Neural progenitor cell (in vitro differentiated cells): ENCODE data around the gene SRPK1. TPM values are rescaled to one million over a fixed set of nuclear protein-coding genes. Genes with fewer than 3 reads are reported as not detected.
"Not testable (repeated sequence)": the region's sequence is repeated elsewhere in the genome, so short reads cannot be mapped to it uniquely, and the experiment has no call there.

ENCODE experiments used
- DNase-seq: peaks from one replicate; pipeline ENCODE4 v3.0.0-alpha.2; 2016; ENCODE audit warnings: low spot score
- H2AFZ ChIP-seq: fragments of 200-600 bp; sonication (generic); replicated peaks from 2 replicates; pipeline ENCODE4 v1.6.1; 2016; ENCODE audit warnings: antibody characterized with exemption
- H3F3A ChIP-seq: fragments of 200-600 bp; sonication (generic); 2 replicates; pipeline ENCODE4 v1.6.1; 2016; ENCODE audit warnings: antibody characterized with exemption, low read depth
- H3K27ac ChIP-seq: fragments of 200-600 bp; sonication (generic); 2 replicates; pipeline ENCODE4 v1.5.1; 2016; ENCODE audit warnings: mild to moderate bottlenecking
- H3K27me3 ChIP-seq: fragments of 200-600 bp; sonication (generic); 2 replicates; pipeline ENCODE4 v1.6.1; 2016; ENCODE audit warnings: mild to moderate bottlenecking, moderate library complexity
- H3K36me3 ChIP-seq: fragments of 200-600 bp; sonication (generic); 2 replicates; pipeline ENCODE4 v1.5.1; 2016
- H3K4me1 ChIP-seq: fragments of 200-600 bp; sonication (generic); 2 replicates; pipeline ENCODE4 v1.6.1; 2016; ENCODE audit warnings: mixed run types
- H3K4me2 ChIP-seq: fragments of 200-600 bp; sonication (generic); 2 replicates; pipeline ENCODE4 v1.6.1; 2016
- H3K4me3 ChIP-seq: fragments of 200-600 bp; sonication (generic); 2 replicates; pipeline ENCODE4 v1.5.1; 2016
- H3K79me2 ChIP-seq: fragments of 200-600 bp; sonication (generic); 2 replicates; pipeline ENCODE4 v1.6.1; 2016; ENCODE audit warnings: low read depth
- H3K9ac ChIP-seq: fragments of 200-600 bp; sonication (generic); 2 replicates; pipeline ENCODE4 v1.6.1; 2016
- H3K9me3 ChIP-seq: fragments of 200-600 bp; sonication (generic); 2 replicates; pipeline ENCODE4 v1.5.1; 2016; ENCODE audit warnings: low read depth
- H4K20me1 ChIP-seq: fragments of 200-600 bp; sonication (generic); 2 replicates; pipeline ENCODE4 v1.6.1; 2016; ENCODE audit warnings: low read depth
- H3K27ac Mint-ChIP-seq: 3 replicates; pipeline ENCODE4 v1.8.0; 2021; ENCODE audit warnings: mixed read lengths
- H3K27me3 Mint-ChIP-seq: 2 replicates; pipeline ENCODE4 v1.8.0; 2022; ENCODE audit warnings: low read depth, mild to moderate bottlenecking, inconsistent platforms, moderate library complexity, mixed read lengths; ENCODE audit not compliant: insufficient read depth
- H3K36me3 Mint-ChIP-seq: 3 replicates; pipeline ENCODE4 v1.8.0; 2021; ENCODE audit warnings: mixed read lengths
- H3K4me1 Mint-ChIP-seq: 3 replicates; pipeline ENCODE4 v1.8.0; 2021; ENCODE audit warnings: mixed read lengths
- H3K4me3 Mint-ChIP-seq: 3 replicates; pipeline ENCODE4 v1.8.0; 2021; ENCODE audit warnings: mild to moderate bottlenecking, moderate library complexity, mixed read lengths
- H3K9me3 Mint-ChIP-seq: 3 replicates; pipeline ENCODE4 v1.8.0; 2020; ENCODE audit warnings: mixed read lengths
- EZH2 ChIP-seq: fragments of 200-600 bp; sonication (generic); IDR thresholded peaks from 2 replicates; pipeline ENCODE4 v1.6.1; 2017; ENCODE audit warnings: antibody characterized with exemption, mild to moderate bottlenecking, moderate library complexity
- EZH2phosphoT487 ChIP-seq: fragments of 200-600 bp; sonication (generic); IDR thresholded peaks from 2 replicates; pipeline ENCODE4 v1.6.1; 2017; ENCODE audit warnings: antibody characterized with exemption
- total RNA-seq: library from RNA; depleted of rRNA; stranded (reverse); fragments of >200 nt; gene quantifications from 2 replicates; pipeline ENCODE4 v1.2.3, GENCODE V29; 2015; ENCODE audit warnings: low replicate concordance
- TF ChIP-seq, protein P1 (sequence below): fragments of 200-600 bp; sonication (generic); IDR thresholded peaks from 2 replicates; pipeline ENCODE4 v1.5.1; 2017; ENCODE audit warnings: antibody characterized with exemption, mild to moderate bottlenecking

The SRPK1 gene
- total RNA-seq, 1 donor from 2014 or later: 181 TPM

DNA sequence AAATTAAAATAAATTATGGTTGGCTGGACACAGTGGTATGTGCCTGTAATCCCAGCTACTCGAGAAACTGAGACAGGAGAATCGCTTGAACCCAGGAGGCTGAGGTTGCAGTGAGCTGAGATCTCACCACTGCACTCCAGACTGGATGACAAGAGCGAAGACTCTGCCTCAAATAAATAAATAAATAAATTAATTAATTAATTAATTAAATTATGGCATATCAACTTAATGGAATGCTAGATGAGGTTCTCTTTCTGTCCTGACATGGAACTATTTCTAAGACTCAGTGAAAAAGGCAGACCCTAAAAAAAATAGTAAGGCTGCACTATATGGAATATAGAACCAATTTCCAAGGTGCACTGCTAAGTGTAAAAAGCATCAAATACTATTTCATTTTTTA, 4.8 kb downstream of the SRPK1 start:
- no peaks in the 10 kb centered on the region for H3K27me3 ChIP-seq
- H3K36me3 ChIP-seq: peaks cover 17% of the 10 kb centered on the region
- peaks cover 6% of the 10 kb centered on the region for H3K9me3 ChIP-seq
- Mint-ChIP-seq H3K27ac (no peak overlapping the region), H3K4me1 (peaks cover 24% of the 10 kb centered on the region), H3K27me3 (no peaks in the 10 kb centered on the region), H3K36me3 (peaks cover 41% of the 10 kb centered on the region), H3K9me3 (peaks cover 20% of the 10 kb centered on the region), H3K4me3 (no peak overlapping the region)
- no peak overlapping the region for H3K9ac ChIP-seq
- TF ChIP-seq, protein P1, sequence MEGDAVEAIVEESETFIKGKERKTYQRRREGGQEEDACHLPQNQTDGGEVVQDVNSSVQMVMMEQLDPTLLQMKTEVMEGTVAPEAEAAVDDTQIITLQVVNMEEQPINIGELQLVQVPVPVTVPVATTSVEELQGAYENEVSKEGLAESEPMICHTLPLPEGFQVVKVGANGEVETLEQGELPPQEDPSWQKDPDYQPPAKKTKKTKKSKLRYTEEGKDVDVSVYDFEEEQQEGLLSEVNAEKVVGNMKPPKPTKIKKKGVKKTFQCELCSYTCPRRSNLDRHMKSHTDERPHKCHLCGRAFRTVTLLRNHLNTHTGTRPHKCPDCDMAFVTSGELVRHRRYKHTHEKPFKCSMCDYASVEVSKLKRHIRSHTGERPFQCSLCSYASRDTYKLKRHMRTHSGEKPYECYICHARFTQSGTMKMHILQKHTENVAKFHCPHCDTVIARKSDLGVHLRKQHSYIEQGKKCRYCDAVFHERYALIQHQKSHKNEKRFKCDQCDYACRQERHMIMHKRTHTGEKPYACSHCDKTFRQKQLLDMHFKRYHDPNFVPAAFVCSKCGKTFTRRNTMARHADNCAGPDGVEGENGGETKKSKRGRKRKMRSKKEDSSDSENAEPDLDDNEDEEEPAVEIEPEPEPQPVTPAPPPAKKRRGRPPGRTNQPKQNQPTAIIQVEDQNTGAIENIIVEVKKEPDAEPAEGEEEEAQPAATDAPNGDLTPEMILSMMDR: no peak
- TF ChIP-seq EZH2phosphoT487 (no peak), EZH2 (no peak)
- H3K79me2 ChIP-seq: peaks cover 94% of the 10 kb centered on the region
- DNase-seq: no peak
- no peak overlapping the region for H3K27ac ChIP-seq
- H4K20me1 ChIP-seq: peaks cover 42% of the 10 kb centered on the region
- no peak overlapping the region for H2AFZ ChIP-seq
- peaks cover 8% of the 10 kb centered on the region for H3F3A ChIP-seq
- H3K4me1 ChIP-seq: peaks cover 27% of the 10 kb centered on the region
- no peak overlapping the region for H3K4me3 ChIP-seq
- H3K4me2 ChIP-seq: no peak overlapping the region

DNA sequence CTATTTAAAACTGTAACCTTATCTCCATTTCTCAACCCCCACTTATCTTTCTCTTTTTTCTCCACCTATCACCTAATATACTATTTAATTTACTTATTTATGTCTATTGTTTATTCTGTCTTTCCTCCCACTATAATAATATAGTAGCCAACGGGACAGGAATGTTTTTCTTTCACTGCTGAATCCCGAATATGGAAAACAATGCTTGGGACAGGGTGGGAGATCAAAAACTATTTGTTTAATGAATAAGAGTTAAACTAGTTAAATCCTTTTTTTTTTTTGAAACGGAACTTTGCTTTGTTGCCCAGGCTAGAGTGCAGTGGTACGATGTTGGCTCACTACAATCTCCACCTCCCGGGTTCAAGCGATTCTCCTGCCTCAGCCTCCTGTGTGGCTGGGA, 6.4 kb downstream of the SRPK1 start:
- Histone ChIP-seq H3K79me2 (peaks cover 100% of the 10 kb centered on the region), H3K4me2 (no peak overlapping the region), H3K27me3 (no peaks in the 10 kb centered on the region), H2AFZ (no peak overlapping the region), H3K4me3 (no peak overlapping the region), H3K9me3 (peaks cover 14% of the 10 kb centered on the region), H3F3A (peaks cover 8% of the 10 kb centered on the region), H3K9ac (no peak overlapping the region), H3K36me3 (peaks cover 31% of the 10 kb centered on the region), H3K27ac (no peak overlapping the region), H3K4me1 (peaks cover 24% of the 10 kb centered on the region), H4K20me1 (peaks cover 34% of the 10 kb centered on the region)
- peaks cover 54% of the 10 kb centered on the region for H3K36me3 Mint-ChIP-seq
- H3K4me3 Mint-ChIP-seq: no peak overlapping the region
- TF ChIP-seq, protein P1: no peak
- TF ChIP-seq EZH2phosphoT487 (no peak), EZH2 (no peak)
- DNase-seq: no peak
- H3K9me3 Mint-ChIP-seq: peaks cover 35% of the 10 kb centered on the region
- H3K4me1 Mint-ChIP-seq: peaks cover 20% of the 10 kb centered on the region
- H3K27me3 Mint-ChIP-seq: no peaks in the 10 kb centered on the region
- H3K27ac Mint-ChIP-seq: no peak overlapping the region

DNA sequence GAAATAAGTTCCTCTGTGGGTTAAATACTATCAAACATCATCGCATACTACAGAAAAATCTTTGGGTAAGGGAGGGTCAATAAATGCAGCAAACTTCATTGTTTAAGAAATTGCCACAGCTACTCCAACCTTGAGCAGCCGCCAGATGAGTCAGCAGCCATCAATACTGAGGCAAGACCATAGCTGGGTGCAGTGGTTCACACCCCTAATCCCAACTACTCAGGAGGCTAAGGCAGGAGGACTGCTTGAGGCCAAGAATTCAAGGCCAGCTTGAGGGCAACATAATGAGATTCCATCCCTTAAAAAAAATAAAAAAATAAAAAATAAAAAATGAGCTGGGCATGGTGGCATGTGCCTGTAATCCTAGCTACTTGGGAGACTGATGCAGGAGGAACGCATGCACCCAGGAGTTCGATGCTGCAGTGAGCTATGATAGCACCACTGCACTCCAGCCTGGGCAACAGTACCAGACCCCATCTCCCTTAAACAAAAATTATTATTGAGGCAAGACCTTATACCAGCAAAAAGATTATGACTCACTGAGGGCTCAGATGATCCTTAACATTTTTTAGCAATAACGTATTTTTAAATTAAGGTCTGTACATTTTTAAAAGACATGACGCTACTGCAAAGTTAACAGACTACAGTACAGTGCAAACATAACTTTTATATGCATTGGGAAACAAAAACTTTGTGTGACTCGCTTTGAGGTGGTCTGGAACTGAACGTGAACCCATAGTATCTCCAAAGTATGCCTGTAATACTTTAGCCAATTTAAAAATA, 8.8 kb downstream of the SRPK1 start:
- H3K4me2 ChIP-seq: no peak overlapping the region
- Mint-ChIP-seq H3K9me3 (peaks cover 56% of the 10 kb centered on the region), H3K27ac (no peak overlapping the region), H3K36me3 (peaks cover 73% of the 10 kb centered on the region), H3K27me3 (peaks cover 5% of the 10 kb centered on the region), H3K4me3 (no peak overlapping the region), H3K4me1 (peaks cover 1% of the 10 kb centered on the region)
- H3K4me1 ChIP-seq: no peaks in the 10 kb centered on the region
- H4K20me1 ChIP-seq: peaks cover 9% of the 10 kb centered on the region
- H3K27ac ChIP-seq: no peak overlapping the region
- peaks cover 100% of the 10 kb centered on the region for H3K79me2 ChIP-seq
- H3K27me3 ChIP-seq: no peaks in the 10 kb centered on the region
- H3K9ac ChIP-seq: no peak overlapping the region
- H3K4me3 ChIP-seq: no peak overlapping the region
- peaks cover 4% of the 10 kb centered on the region for H3F3A ChIP-seq
- H3K9me3 ChIP-seq: peaks cover 24% of the 10 kb centered on the region
- H2AFZ ChIP-seq: no peak overlapping the region
- TF ChIP-seq, protein P1: no peak
- TF ChIP-seq EZH2phosphoT487: no peak
- DNase-seq: no peak
- H3K36me3 ChIP-seq: peaks cover 37% of the 10 kb centered on the region

DNA sequence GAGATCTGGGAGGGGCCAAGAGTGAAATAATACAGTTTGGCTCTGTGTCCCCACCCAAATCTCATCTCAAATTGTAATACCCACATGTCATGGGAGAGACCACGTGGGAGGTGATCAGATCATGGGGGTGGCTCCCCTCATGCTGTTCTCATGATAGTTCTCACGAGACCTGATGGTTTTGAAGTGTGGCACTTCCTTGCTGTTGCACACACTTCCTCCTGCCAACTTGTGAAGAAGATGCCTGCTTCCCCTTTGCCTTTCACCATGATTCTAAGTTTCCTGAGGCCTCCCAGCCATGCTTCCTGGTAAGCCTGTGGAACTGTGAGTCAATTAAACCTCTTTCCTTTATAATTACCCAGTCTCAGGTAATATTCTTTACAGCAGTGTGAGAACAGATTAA, 11.3 kb downstream of the SRPK1 start:
- H3K9me3 Mint-ChIP-seq: peaks cover 59% of the 10 kb centered on the region
- H3K27me3 ChIP-seq, H3K27me3 Mint-ChIP-seq, H3K4me3 Mint-ChIP-seq, DNase-seq, H3K4me1 ChIP-seq, H3K9ac ChIP-seq, H3K27ac Mint-ChIP-seq, H3K4me3 ChIP-seq, H2AFZ ChIP-seq, H3K4me2 ChIP-seq, H3K27ac ChIP-seq, H3F3A ChIP-seq, H3K4me1 Mint-ChIP-seq: not testable (repeated sequence)
- peaks cover 15% of the 10 kb centered on the region for H4K20me1 ChIP-seq
- H3K79me2 ChIP-seq: peaks cover 100% of the 10 kb centered on the region
- peaks cover 24% of the 10 kb centered on the region for H3K9me3 ChIP-seq
- H3K36me3 Mint-ChIP-seq: peaks cover 75% of the 10 kb centered on the region
- H3K36me3 ChIP-seq: peaks cover 35% of the 10 kb centered on the region

DNA sequence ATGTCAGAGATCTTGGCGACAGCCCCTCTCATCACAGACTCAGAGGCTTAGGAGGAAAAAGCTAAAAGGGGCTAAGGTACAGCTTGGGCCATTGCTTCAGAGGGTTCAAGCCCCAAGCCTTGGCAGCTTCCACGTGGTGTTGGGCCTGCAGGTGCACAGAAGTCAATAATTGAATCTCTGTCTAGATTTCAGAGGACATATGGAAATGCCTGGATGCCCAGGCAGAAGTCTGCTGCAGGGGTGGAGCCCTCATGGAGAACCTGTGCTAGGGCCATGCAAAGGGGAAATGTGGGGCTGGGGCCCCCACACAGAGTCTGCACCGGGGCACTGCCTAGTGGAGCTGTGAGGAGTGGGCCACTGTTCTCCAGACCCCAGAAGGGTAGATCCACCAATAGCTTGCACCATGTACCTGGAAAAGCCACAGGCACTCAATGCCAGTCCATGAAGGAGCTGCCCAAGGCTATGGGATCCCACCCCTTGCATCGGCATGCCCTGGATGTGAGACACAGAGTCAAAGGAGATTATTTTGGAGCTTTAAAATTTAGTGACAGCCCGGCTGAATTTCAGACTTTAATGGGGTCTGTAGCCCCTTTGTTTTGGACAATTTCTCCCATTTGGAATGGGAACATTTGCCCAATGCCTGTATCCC, 12.0 kb downstream of the SRPK1 start:
- Mint-ChIP-seq H3K36me3 (peaks cover 74% of the 10 kb centered on the region), H3K9me3 (peaks cover 54% of the 10 kb centered on the region)
- not testable (repeated sequence) for DNase-seq, H3K4me3 Mint-ChIP-seq, H3K9ac ChIP-seq, H3K4me3 ChIP-seq, H2AFZ ChIP-seq, H3K4me2 ChIP-seq, H3K27me3 ChIP-seq, H3F3A ChIP-seq, H3K27me3 Mint-ChIP-seq, H3K4me1 ChIP-seq, H3K4me1 Mint-ChIP-seq, H3K27ac Mint-ChIP-seq, H3K27ac ChIP-seq
- H3K9me3 ChIP-seq: peaks cover 24% of the 10 kb centered on the region
- peaks cover 100% of the 10 kb centered on the region for H3K79me2 ChIP-seq
- H3K36me3 ChIP-seq: peaks cover 35% of the 10 kb centered on the region
- peaks cover 19% of the 10 kb centered on the region for H4K20me1 ChIP-seq
